Heart right ventricle (tissue), 16 donors: Measurements from ENCODE around the gene TMPRSS9. TPM values are rescaled to one million over a fixed set of nuclear protein-coding genes. Genes with fewer than 3 reads are reported as not detected.

Experiments used
- ATAC-seq, 8 donors: fragments of 200-7000 bp; cut with Tn5 transposase; one replicate each; pipeline ENCODE4 v1.9.1; 2020; ENCODE audit warnings: mild to moderate bottlenecking in 8 of 8, moderate library complexity in 8 of 8, moderate number of reproducible peaks in 1 of 8
- DNase-seq, 2 donors: peaks; one replicate each; pipeline ENCODE4 v3.0.0-alpha.2; 2020
- H3K27ac ChIP-seq, 10 donors: fragments of 200-600 bp; sonication (generic) in 2 of 10; one replicate each; pipeline versions ENCODE4 v1.5.0 to v1.8.0; 2020 to 2022; ENCODE audit warnings: mild to moderate bottlenecking in 3 of 10
- H3K27me3 ChIP-seq, 7 donors: fragments of 200-600 bp; one replicate each; pipeline ENCODE4 v1.8.0; 2021 to 2022; ENCODE audit warnings: mild to moderate bottlenecking in 2 of 7
- H3K36me3 ChIP-seq, 9 donors: fragments of 200-600 bp; sonication (generic) in 1 of 9; one replicate each; pipeline versions ENCODE4 v1.5.0 to v1.8.0; 2020 to 2022; ENCODE audit warnings: mild to moderate bottlenecking in 2 of 9
- H3K4me1 ChIP-seq, 9 donors: fragments of 200-600 bp; sonication (generic) in 1 of 9; one replicate each; pipeline versions ENCODE4 v1.5.0 to v1.8.0; 2020 to 2022; ENCODE audit warnings: mild to moderate bottlenecking in 4 of 9
- H3K4me3 ChIP-seq, 10 donors: fragments of 200-600 bp; sonication (generic) in 2 of 10; one replicate each; pipeline versions ENCODE4 v1.5.0 to v1.8.0; 2020 to 2022; ENCODE audit warnings: mild to moderate bottlenecking in 7 of 10, moderate library complexity in 2 of 10
- H3K9me3 ChIP-seq, 11 donors: fragments of 200-600 bp in 10 of 11; sonication (generic) in 2 of 11; one replicate each; pipeline versions ENCODE4 v1.5.0 to v1.8.0; 2013 to 2022; ENCODE audit warnings: mild to moderate bottlenecking in 2 of 11, control low read depth in 1 of 11, moderate library complexity in 1 of 11
- CTCF ChIP-seq, 9 donors: fragments of 200-600 bp; sonication (generic) in 2 of 9; IDR thresholded peaks; one replicate each; pipeline versions ENCODE4 v1.5.0 to v1.8.0; 2021 to 2022; ENCODE audit warnings: antibody characterized with exemption in 9 of 9, mild to moderate bottlenecking in 5 of 9, moderate library complexity in 1 of 9
- WGBS, 2 donors: extraction: QIAGEN DNeasy Blood & Tissue Kit; methylation state at CpG; one replicate each; pipeline ENCODE4 v1.1.7; 2013; ENCODE audit warnings: inconsistent platforms in 1 of 2; 5-methylcytosine and 5-hydroxymethylcytosine counted together
- intact Hi-C, 10 donors: fragments of 100-400 bp; cut with DNase I; formaldehyde crosslinking; loops; one replicate each; pipeline versions ENCODE4 v1.11.1 to v1.14.2; 2022
- long read RNA-seq, 3 donors: library from polyadenylated mRNA; unstranded; transcript quantifications; one replicate each; pipeline ENCODE4 v2.0.0, GENCODE V29; 2020 to 2021
- polyA plus RNA-seq, 2 donors: library from polyadenylated mRNA; stranded (reverse); fragments of 200-250 nt; gene quantifications; one replicate each; pipeline ENCODE4 v1.2.3, GENCODE V29; 2013
- total RNA-seq, 10 donors: library from RNA; stranded (reverse); fragmentation: NEBNext Ultra II Directional in 3 of 10; extraction: Animal tissue kit (Norgen Biotek cat#: 25700) in 3 of 10; gene quantifications; one replicate each; pipeline versions ENCODE4 v1.2.1 to v1.2.4, GENCODE V29; 2021 to 2023
- donor health status: Arrhythmogenic right ventricular cardiomyopathy.
- donor health status: ischemic (EF 13 %, LVEDD 7.1; RV severe dilation, severe dysfunction).
- donor health status: healthy with polysubstance abuse.
- donor health status: DM: no; HTN: yes; CAD: no.
- donor health status: DM: no; HTN: no; CAD: no.
- donor health status: ischemic (EF 25% LVEDD 6.9; RV normal size, moderate dysfunction).
- donor health status: ischemic (EF 25% LVEDD 5.7; RV mildly dilated, moderate dysfunction).
- donor health status: healthy.
- donor health status: DM: yes; HTN: yes; CAD: no.
- donor health status: Ischemic cardiomyopathy.
- donor health status: ischemic (EF 35%, LVEDD 5.7; RV mildly dilated, moderate dysfunction).
- donor health status: nonischemic (EF 11% LVEDD 7.7; RV severe dilation, severe dysfunction).
- donor health status: DM: yes; HTN: yes; CAD: no.
- donor health status: PGD.
- donor health status: ischemic (EF 29% LVEDD 5.4; RV normal size, mild dysfunction).
- donor health status: nonischemic (EF 23%, LVEDD 6.1; RV moderate dilation, normal function).

Gene TMPRSS9
- total RNA-seq (not detected), polyA plus RNA-seq (under 1 TPM in 1 of 2 donors, not detected in 1; 0.01 TPM)
- long read RNA-seq, donor 1, partial matches to known transcripts = 0 of 1 reads
- long read RNA-seq, donor 1, other reads (novel, unspliced or antisense) = 1 of 1 reads
- long read RNA-seq, donor 2, partial matches to known transcripts = 0 of 2 reads
- long read RNA-seq, donor 2, other reads (novel, unspliced or antisense) = 2 of 2 reads
- long read RNA-seq, donor 3, partial matches to known transcripts = 0 of 1 reads
- long read RNA-seq, donor 3, other reads (novel, unspliced or antisense) = 1 of 1 reads

DNA sequence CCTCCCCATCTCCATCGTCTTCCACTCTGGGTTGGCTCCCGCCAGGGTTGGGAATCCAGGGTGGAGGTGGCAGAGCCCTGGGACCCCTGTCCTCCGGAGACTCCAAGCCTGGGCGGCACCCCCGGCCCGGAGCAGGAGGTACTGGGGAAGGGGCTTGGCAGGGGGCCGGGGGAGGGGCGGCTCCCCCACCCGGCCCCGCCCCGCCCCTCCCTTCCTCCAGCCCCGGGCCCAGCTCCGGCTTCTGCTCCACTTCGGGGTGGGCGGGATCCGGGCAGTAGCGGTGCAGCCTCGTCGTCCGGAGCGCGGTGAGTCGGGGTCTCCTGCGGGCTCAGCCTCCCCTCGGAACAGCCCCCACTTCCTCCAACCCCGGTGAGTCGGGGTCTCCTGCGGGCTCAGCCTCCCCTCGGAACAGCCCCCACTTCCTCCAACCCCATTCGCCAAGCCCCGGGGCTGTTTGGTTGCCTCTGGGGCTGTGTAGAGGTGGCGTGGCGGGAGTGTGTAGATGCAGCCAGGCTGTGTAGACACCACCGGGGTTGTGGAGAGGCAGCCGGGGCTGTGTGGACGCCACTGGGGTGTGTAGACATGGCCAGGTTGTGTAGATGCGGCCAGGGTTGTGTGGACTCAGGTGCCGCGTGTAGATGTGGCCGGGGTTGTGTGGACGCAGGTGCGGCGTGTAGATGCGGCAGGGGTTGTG is at the start of gene TMPRSS9:
TSS of gene TMPRSS9 (plus strand) at position 274 of the 694 bp plus-strand sequence. CDS start 29,521 bp downstream, outside the sequence.
- TF ChIP-seq CTCF (IDR thresholded peaks at IDR 0.05) = no peak
- Histone ChIP-seq H3K27ac (no peak within 1 kb of the TSS), H3K36me3 (no peaks in the 10 kb centered on the region), H3K9me3 (no peaks in the 10 kb centered on the region), H3K27me3 (peaks cover 5 to 50% (median 44%) of the 10 kb centered on the region in 7 donors), H3K4me3 (no peak within 1 kb of the TSS), H3K4me1 (peaks cover 0 to 3% (median 0%) of the 10 kb centered on the region in 9 donors)
- ATAC-seq (peak in 3 of 8 donors; percentile 9 to 28 (median 9)), DNase-seq (no peak)
- 22 to 28% methylated on average over 37 to 44 of the region's 44 CpGs for WGBS, 2 donors
- intact Hi-C loops = no loop called here

DNA sequence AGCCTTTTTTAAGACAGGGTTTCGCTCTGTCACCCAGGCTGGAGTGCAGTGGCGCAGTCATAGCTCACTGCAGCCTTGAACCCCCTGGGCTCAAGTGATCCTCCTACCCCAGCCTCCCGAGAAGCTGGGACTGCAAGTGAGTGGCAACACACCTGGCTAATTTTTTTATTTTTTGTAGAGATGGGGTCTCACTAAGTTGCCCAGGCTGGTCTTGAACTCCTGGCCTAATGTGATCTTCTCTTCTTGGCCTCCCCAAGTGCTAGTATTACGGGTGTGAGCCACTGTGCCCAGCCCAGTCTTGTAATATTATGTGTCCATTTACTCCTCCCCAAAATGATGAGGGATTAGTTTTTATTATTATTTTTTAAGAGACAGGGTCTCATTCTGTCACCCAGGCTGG is 49.0 kb upstream of the TMPRSS9 start:
- Histone ChIP-seq H3K4me1 (peaks cover 0 to 17% (median 0%) of the 10 kb centered on the region in 9 donors), H3K27me3 (peaks cover 0 to 73% (median 70%) of the 10 kb centered on the region in 7 donors), H3K4me3 (no peak overlapping the region), H3K36me3 (no peaks in the 10 kb centered on the region), H3K27ac (no peak overlapping the region), H3K9me3 (peaks cover 0 to 14% (median 6%) of the 10 kb centered on the region in 11 donors)
- ATAC-seq (no peak), DNase-seq (no peak)
- 97% methylated on average over 4 of the region's 4 CpGs for WGBS, 2 donors
- TF ChIP-seq CTCF (IDR thresholded peaks at IDR 0.05) = no peak
- intact Hi-C loops = loop anchor here in 2 of 10 donors (2.0 to 10.0 kb wide), 2 partner anchors 26 to 76 kb away; partner anchors contain the start of genes PLEKHJ1 (in 1 of the 2) and SF3A2 (in 1 of the 2)

DNA sequence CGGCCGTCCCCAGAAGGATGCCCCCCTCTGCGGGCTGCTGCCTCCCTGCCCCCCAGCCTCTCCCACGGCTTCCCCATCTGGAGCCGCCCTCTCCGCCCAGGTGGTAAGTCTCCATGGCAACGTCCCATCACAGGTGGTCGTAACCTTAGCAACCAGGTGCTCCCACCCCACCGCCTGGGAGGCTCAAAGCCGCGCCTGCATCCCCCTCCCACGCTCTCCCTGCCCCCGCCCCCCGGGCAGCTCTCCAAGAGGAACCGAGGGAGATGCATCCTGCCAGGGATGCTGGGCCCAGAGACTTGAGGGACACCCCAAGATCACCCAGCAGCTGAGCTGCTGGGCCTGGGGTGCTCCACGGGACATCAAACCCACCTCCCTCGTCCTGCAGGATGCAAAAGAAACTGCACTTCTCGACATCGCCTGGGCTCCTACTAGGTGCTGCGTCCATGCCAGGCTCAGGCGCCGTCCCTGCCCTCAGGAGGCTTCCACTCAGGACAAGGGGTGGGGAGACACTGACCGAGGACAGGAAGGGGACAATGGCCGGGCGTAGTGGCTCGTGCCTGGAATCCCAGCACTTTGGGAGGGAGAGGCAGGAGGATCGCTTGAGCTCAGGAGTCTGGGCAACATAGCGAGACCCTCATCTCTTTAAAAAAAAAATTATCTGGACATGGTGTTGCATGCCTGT is 47.1 kb upstream of the TMPRSS9 start:
- H3K27me3 ChIP-seq = peaks cover 0 to 55% (median 53%) of the 10 kb centered on the region in 7 donors
- no peaks in the 10 kb centered on the region for H3K36me3 ChIP-seq
- WGBS, 2 donors = 31 to 32% methylated on average over 28 of the region's 28 CpGs
- peaks cover 0 to 20% (median 0%) of the 10 kb centered on the region in 9 donors for H3K4me1 ChIP-seq
- no peak for TF ChIP-seq CTCF (IDR thresholded peaks at IDR 0.05)
- peaks cover 0 to 14% (median 6%) of the 10 kb centered on the region in 11 donors for H3K9me3 ChIP-seq
- intact Hi-C loops = loop anchor here in 1 of 10 donors (10.0 kb wide), 1 partner anchor 78 kb away; the partner anchor contains the start of genes PLEKHJ1 and SF3A2
- no peak overlapping the region for H3K27ac ChIP-seq
- ATAC-seq (no peak), DNase-seq (no peak)
- H3K4me3 ChIP-seq = no peak overlapping the region
